Activated naive CD4-positive, alpha-beta T cell treated with anti-CD3 and anti-CD28 coated beads, Interleukin-2, amount 10 ng/mL, durations not matched to agents 5 hours and 36 hours (primary cell): Measurements from ENCODE around the gene HERC2. TPM values are rescaled to one million over a fixed set of nuclear protein-coding genes. Genes with fewer than 3 reads are reported as not detected.

Source experiments
- total RNA-seq, 2 experiments: library from RNA; stranded (reverse); gene quantifications; one replicate each; pipeline ENCODE4 v1.2.3, GENCODE V29; 2021

Gene HERC2
- total RNA-seq, result 10 to 100 TPM; 46.3 to 50.7 TPM

GRCh38 chr15:28322129-28322588, at the start of gene HERC2:
HERC2 (minus strand) TSS chr15:28322179; CDS start chr15:28321433, 746 bp downstream.

DNA sequence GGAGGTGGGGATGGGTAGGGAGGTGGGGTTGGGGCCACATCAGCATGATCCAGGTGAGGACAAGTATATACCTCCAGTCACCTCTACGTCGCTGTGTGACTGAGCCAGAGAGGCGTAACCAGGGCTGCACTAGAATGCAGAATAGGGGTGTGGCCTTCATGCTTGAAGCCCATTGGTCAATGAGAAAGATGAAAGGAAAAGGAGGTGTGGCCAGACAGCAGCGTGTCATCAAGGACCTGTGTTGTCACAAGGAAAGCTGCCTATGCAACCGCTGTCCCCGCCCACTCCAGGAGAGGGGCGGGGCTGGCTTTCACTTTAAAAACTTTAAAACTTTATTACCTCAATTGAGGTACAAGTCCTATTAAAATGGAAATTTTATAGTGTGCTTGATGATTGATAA, 36.0 kb upstream of the HERC2 start, which contains the start of gene GOLGA6L24:
GOLGA6L24 (minus strand) TSS at position 101 of the 400 bp plus-strand sequence; CDS start at position 40, 61 bp downstream.

GRCh38 chr15:28098766-28099554, 223.0 kb downstream of the HERC2 start, which contains the start of gene OCA2:
OCA2 (minus strand) TSS chr15:28099315; CDS start chr15:28081874, 17,441 bp downstream.

Other genes with a start within 250 kb of the HERC2 start
- gene OCA2, start 222.9 kb downstream of the HERC2 start, total RNA-seq, result not detected
- gene GOLGA6L24, start 35.9 kb upstream of the HERC2 start, total RNA-seq, result not detected
- gene GOLGA8F, start 56.5 kb upstream of the HERC2 start, total RNA-seq, result not detected
- gene GOLGA8G, start 210.8 kb upstream of the HERC2 start, total RNA-seq, result not detected
- gene GOLGA6L25, start 231.4 kb upstream of the HERC2 start, total RNA-seq, result not detected